NOMO-1 treated with DMSO at 0.1 percent for 48 hours (cell line): Measurements from ENCODE around the gene MYOD1.

ENCODE experiments used
- DNase-seq: peaks from one replicate; lab custom pipeline; 2025; ENCODE audit not compliant: unreplicated experiment; lab: John Stamatoyannopoulos, UW

MYOD1 gene

DNA sequence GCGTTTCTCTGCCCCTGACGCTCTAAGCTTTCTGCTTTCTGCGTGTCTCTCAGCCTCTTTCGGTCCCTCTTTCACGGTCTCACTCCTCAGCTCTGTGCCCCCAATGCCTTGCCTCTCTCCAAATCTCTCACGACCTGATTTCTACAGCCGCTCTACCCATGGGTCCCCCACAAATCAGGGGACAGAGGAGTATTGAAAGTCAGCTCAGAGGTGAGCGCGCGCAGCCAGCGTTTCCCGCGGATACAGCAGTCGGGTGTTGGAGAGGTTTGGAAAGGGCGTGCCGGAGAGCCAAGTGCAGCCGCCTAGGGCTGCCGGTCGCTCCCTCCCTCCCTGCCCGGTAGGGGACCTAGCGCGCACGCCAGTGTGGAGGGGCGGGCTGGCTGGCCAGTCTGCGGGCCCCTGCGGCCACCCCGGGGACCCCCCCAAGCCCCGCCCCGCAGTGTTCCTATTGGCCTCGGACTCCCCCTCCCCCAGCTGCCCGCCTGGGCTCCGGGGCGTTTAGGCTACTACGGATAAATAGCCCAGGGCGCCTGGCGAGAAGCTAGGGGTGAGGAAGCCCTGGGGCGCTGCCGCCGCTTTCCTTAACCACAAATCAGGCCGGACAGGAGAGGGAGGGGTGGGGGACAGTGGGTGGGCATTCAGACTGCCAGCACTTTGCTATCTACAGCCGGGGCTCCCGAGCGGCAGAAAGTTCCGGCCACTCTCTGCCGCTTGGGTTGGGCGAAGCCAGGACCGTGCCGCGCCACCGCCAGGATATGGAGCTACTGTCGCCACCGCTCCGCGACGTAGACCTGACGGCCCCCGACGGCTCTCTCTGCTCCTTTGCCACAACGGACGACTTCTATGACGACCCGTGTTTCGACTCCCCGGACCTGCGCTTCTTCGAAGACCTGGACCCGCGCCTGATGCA is at the start of gene MYOD1:
TSS of gene MYOD1 (plus strand) at position 544 of the 910 bp plus-strand sequence. CDS start at position 756, 212 bp downstream.
- no peak for DNase-seq

DNA sequence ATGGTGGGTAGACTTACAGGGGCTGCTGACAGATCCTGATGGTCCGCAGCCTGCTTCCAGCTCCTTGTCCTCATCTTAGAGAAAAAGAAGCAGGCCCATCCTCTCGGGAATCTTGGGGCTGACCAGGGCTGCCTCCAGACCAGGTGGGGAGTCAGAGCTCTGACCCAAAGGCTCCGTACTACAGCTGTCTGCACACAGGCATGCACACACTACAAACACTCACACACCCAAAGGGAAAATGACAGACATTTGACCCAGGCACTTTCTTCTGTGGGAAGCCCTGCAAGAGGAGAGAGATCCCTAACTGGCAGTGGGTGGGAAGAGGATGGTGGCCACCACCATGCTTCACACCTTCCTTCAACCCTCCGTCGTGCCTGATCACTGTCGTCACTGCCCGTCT is 46.9 kb upstream of the MYOD1 start:
- DNase-seq = no peak

DNA sequence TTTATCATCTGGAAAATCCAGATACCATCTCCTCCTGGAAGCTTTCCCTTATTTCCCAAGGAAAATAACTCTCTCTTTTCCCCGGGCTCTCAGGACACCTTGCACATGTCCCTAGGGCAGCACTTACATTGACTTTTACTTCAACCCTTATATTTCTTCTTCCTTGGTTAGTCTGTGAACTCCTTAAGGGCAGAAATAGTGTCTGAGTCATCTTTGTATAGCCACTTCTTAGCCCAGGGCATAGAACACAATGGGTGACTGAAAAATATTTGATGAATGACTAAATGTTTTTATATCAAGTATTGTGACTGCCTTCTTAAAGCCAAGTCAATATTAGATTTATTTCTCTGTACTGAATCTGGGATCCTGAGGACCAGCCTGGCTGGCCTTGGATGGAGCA is 45.4 kb upstream of the MYOD1 start:
- no peak for DNase-seq

DNA sequence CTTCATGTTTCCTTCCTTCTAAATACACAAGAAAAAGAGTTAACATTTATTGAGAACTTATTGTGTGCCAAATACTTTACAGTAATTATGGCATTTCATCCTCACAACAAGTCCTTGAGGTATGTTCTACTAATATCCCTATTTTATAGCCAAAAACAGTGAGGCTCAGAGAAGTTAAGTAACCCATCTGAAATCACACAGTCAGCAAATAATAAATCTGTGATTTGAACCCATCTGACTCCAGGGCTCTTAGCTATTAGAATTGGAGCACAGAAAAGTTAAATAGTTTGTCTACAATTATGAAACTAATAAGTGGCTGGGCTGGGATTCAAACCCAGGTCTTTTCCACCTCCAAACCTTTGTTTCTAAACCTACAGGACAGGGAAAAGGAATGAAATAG is 36.5 kb upstream of the MYOD1 start:
- no peak for DNase-seq

DNA sequence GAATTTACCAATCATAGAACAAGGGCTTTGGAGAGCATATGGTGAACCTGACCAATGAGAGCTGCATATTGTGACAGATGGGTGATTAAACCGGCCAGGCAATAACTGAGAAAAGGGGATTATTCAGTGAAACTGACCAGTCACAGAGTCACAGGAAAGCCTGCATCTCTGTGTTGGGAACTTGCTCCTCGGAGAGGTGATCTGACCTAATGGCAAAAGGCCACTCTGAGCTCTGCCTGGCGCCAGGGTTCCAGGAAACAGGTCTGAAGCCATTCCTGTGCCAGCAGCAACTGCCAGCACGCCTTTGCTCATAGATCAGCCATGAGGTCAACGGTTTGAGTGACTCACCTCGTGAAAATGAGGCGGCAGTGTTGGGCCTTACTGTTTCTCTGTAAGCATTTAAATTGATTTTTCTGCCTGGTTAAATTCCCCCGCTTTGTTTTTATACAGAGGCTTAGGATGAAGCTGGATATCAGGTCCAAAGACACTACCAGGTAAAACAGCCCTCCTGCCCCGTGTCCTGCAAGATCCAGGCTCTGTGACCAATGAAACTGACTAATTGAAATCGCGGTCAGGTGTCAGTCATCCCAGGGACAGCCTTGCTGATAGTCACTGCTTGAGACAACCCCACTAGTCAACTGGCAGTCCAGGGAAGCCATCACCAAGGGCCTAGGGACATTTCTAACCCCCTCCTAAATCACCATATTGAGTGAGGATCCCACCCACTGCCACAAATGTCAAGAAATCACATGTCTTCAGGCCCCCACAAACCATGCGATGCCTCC is 35.8 kb upstream of the MYOD1 start:
- no peak for DNase-seq

DNA sequence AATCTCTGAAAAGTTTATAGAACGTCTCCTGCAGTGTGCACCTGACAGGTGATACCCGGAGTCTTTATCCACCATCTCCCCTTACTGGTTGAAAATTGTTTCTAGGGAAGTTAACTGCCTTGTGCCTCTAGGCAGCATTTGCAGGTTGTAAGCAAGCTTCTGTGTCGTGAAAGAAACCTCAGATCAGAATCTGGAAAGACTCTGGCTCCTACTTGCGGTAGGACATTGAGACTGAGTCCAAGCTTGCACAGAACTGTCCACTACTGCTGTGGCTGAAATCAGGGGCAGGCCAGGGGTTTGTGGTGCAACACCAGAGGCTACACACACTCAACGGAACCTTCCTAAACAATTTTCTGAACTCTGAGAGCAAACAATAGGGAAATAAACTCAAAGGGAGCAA is 34.8 kb upstream of the MYOD1 start:
- DNase-seq = no peak

DNA sequence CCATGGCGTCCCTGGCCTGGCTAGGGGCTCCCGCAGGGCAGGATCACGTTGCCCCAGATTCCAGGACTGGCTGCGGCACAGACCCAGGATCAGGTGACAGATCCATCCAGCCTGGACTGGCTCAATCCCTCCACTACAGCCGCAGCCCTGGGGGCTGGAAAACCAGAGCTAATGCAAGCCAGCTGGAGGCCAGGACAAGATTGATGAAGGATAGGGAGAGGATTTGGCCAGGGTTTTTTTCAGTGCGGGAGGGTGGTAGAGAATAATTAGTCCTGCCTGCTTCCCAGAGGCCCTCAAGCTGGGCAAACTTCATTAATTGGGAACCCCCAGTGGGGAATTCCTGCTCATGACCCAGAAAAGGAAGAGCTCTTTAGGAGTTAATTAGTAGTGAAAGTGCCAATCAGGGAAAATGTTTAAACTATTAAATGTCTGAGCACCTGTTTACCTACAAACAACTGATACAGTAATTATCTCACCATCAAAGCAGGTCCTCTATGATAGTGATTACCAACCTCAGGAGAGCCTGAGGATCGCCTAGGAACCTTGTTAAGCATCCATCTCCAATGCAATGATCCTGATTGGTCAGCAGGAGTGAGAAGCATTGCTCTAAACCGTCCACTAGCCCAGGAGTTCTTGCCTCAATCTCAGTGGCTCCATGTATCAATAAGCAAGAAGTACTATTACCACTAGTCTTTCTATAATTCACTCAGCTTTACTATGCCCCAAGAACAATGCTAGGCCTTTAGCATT is 33.0 kb upstream of the MYOD1 start:
- DNase-seq = no peak

DNA sequence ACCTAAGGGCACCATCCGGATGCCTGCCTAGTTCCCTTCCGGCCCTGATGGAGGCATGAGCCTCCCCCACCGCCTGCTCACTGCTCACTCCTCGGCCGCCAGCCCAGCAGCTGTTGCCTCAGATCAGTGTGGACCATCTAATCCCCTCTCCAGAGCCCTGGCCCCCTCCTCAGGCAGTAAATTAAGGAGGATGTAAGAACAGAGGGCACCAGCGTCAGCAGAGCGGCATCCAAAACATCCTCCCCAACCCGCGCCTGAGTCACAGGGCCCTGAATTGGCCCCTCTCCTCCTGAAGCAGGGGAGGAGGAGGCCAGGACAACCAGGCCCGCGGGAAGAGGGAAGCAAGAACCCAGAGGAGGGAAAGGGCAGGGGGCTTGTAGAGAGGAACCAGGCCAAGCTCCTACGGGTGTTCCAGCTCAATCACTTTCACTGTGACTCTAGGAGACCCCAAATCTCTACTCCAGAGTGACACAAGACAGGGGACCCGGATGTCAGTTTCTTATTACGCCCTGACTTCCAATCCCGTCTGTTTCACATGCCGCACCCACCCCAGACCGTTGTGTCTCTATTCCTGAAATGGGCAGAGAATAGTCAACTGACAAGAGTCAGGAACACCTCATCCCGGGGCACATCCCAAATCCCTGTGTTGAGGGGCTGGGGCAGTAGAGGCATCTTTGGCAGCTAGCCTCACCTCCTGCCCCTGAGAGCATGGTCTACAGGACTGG is 31.3 kb upstream of the MYOD1 start:
- no peak for DNase-seq

DNA sequence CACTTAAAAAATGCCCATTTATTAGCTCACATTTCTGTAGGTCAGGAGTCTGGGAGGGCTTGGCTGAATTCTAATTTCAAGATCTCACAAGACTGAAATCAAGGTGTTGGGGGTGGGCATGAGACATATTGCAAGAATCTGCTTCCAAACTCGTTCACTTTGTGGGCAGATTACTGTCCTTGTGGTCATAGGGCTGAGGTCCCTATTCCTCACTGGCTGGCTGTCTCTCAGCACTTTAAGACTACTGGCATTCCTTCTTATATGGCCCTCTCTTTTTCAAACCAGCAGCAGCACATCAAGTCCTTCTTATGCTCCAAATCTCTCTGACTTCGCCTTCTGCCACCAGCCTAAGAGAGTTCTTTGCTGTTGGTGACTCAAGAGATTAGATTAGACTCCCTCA is 27.8 kb upstream of the MYOD1 start:
- DNase-seq = no peak

DNA sequence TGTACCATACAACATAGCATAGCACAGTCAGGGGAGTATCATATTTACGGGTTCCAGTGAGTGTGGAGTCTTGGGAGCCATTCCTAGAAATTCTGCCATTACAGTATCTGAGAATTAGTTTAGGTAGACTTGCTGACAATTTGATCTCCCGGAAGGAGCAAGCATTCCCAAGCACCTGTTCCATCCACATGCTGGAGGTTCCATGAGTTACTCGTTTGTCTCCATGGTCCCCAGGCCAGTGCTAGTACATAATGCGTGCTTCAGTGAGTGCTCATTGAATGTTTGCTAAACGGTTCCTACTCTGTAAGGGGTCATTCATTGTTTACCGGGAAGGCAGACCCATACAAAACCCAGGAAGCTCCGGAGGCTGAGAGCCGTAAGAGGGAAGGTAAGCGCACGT is 27.4 kb upstream of the MYOD1 start:
- DNase-seq = no peak

DNA sequence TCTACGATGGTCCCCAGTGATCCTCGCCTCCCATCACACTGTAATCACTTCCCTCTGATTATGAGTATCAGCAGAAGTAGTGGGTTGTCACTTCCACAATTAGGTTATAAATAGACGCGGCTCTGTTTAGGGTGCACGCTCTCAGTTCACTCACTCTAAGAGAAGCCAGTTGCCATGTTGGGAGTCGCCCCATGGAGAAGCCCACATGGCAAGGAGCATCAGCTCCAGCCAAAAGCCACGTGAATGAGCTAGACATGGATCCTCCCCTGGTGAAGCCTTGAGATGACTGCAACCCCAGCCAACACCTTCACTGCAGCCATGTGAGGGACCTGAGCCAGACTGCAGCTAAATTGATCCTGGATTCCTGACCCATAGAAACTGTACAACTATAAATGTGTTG is 26.4 kb upstream of the MYOD1 start:
- DNase-seq = no peak

DNA sequence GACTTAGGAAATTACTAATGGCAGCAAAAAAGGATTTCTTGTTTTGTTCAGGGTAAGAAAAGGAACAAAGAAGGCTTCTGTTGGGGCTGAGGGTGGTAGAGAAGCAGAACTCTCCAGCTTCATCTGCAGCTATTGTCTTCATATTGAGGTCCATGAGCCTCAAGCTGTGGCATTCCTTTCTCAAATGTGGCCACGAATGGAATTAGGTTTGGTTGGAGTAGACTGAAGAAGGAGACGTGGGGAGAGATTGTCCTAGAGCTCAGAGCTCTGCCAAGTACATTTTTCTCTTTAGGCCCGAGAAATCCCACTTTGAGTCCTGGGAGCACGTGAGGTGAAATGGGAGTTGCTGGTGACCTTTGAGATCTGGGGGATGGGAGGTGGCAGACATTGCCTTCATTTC is 25.8 kb upstream of the MYOD1 start:
- DNase-seq = no peak

DNA sequence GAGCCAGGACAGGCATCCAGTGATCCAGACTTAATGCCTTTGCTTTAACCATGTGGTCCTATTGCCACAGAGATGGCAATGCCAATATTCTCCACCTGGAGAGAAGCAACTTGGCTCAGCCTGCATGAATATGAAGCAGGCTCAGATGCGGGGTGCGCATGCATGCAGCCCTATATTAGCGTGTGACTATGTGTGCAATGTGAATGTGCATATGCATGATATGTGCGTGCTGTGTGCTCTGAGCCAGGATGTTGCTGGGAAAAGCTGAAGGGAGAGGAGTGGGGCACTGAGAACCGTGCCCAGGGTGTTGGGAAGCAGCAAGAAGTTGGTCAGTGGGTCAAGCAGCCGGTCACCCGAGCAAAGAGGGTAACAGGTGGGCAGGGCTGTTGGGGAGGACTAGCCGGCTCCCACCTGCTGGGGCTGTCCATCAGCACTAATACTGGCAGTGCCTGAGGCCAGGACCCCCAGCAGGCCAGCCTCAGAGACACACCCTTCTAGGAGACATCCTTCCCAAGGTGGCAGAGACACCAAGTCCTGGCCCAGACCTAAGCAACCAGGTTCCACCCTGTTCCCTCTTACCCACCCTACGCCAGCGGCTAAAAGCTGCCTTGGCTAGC is 24.8 kb upstream of the MYOD1 start:
- no peak for DNase-seq

DNA sequence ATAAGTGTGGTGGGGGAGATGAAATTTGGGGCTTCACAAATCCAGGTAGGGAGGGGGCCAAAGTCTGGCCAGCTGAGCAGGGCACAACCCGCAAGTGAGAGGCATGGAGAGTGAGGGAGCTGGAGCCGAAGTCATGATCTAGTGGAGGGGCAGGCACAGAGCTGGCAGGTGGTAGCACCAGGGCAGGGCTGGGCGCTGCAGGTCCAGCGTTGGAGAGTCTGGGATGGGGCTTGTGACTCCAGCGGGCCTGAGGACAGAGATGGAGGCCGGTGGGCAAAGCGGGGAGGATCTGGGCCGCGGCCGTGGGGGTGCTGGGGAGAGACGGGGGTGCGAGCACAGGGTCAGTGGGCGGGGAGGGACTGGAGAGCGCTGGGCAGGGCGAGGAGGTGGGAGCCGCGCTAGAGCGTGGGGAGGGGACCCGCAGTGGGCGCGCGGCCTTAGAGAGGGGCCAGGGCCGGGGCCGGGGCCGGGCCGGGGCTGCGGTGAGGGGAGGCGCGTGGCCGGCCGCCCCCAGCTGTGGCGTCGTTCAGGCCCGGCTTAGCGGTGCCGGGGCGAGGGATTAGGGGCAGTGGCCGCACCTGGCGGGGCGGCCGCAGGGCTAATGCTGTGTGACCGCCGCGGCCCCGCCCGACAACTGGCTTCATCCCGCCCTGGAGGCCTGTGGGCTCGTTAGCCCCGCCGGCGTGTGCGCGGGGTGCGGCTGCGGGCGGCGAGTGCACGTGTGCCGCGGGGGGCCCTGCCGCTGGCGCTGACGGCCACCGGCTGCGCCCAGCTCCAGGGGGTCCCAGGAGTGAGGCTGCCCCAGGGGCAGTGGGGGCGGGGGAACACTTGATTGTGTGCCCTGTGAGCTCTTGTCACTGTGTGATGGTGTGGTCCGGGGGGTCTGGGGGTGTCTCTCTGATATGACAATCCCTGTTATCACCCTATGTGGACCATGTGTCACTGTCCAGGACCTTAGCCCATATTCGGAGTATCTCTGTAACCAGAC is 23.6 kb upstream of the MYOD1 start:
- no peak for DNase-seq

DNA sequence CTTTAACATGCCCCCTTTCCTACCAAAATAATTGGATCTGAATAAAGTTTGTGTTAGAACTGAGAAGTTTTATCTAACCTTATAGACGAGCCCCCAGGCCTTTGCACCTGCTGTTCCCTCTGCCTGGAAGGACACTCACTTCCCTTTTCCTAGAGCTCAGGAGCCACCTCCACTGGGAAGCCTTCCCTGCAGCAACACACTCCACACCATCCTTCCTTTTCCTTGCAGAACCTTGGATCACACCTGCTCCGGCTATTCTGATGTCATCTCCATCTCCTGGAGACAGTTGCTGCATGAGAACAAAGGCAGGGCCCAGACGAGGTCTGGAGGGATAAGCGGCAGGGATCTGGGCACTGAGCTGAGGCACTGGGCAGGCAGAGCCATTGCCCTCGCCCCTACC is 22.6 kb upstream of the MYOD1 start:
- no peak for DNase-seq

DNA sequence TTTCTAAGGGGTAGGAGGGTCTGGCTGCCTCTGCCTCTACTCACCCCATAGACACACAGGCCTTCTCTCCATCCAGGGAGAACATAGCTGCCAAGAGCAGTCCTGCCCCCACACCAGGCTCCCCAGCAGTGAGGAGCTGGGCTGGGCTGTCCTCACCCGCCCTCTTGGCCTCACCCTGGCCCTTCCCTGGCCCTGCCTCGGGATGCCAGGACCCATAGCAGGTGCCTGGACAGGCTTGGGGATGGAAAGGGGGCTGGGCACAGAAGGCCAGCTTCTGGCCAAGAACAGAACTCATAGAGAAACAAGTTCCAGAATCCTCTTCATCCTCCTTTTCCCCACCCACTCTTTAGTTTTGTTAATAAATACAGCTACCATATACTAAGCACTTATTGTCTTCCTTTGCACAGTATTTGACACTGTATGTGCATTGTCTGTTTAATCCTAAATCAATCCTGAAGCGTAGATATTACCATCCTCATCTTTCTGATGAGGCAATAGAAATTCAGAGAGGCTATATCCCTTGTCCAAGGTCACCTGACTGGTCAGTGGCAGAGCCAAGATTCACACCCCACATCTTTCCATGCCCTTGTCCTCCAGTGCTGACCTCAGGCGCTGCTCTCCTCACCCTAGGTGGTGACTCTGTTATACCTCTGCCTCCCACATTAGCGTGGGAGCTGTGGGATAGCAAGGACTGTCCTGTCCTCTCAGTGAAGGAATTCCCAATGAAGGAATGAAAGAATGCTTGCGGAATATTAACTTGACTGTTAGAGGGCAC is 22.0 kb upstream of the MYOD1 start:
- no peak for DNase-seq

DNA sequence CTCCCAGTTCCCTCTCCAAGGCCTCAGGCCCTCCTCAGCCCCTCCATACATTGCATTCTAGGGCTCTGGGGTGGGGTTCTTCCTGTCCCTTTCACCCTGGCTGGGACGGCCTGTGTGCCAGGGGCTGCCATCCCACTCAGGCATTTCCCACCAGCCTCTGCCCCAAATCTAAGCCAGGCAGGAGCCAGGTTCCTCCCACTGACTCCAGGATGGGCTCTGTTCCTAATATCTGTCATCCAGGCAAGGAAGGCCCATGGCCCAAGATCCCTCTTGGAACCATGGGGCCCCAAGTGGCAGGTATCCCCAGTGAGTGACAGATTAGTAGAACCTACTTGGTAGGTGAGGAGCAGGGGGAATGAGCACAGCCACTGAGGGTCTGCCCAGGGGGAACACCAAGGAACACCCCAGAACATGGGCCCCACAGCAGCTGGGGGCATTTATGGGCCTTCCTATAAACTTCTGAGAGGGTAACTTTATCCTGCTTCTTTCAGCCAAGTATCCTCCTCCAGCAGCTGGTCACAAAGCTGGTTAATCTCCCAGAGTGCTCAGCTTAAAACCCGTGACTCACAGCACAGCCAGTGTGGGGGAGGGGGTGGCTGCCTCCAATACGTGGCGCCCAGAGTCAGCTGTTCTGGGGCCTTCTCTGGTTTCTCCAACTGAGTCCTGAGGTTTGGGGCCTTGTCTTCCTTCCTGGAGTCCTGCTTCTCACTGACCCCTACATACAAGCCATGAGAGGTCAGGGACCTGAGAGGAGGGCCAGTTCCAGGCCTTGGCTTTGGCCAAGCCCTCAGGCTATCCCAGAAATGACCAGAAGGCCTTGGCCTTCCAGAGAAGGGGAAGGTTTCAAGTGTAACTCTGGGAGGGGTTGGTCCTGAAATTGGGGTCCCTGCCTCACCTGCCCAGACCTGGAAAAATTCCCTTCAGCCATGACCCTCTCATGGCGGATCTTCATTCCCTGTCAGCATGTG is 19.9 kb upstream of the MYOD1 start:
- DNase-seq = no peak
